ENCODE measurements around the gene SLC29A1. TPM values are rescaled to one million over a fixed set of nuclear protein-coding genes. Genes with fewer than 3 reads are reported as not detected.
A peak's percentile ranks its signal among the peaks of the same experiment; 100 is the strongest.

SLC29A1 gene
- total and polyA plus RNA-seq, 9 of the 15 experiments (the other 6 are each of a cell fraction or from before 2014, with no cell fraction given): 18.9 to 170 (median 57.7) TPM

DNA sequence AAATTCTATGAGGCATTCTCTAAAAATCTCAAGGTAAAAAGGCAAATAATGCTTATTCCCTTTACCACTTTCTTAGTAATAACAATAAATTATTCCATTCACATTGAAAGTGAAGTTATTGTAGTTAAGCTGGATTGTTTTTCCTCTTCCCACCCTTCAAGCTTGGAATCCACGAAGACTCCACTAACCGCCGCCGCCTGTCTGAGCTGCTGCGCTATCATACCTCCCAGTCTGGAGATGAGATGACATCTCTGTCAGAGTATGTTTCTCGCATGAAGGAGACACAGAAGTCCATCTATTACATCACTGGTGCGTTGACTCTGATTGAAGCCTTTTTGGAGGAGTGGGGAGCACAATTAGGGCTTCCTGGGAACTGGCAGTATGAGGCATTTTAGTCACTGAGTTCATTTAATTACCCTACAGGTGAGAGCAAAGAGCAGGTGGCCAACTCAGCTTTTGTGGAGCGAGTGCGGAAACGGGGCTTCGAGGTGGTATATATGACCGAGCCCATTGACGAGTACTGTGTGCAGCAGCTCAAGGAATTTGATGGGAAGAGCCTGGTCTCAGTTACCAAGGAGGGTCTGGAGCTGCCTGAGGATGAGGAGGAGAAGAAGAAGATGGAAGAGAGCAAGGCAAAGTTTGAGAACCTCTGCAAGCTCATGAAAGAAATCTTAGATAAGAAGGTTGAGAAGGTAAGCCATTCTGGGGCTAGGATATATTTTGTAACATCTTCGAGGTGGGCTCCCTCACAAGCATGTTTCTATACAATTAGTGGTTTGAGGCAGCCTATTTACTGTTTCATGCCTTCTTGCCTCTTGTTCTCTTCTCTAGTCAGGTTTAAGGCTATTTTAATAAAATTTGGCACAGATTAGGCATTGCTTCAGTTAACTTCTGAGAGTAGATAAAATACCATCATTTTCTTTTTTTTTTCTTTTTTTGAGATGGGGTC is 28.5 kb downstream of the SLC29A1 start (continued):
- TF ChIP-seq ETV6 (IDR thresholded peaks at IDR 0.05; ENCODE audit: borderline replicate concordance in 1 of 2, low read depth in 2 of 2, low read length in 1 of 2) (no peak), ETV6 (CRISPR knock-in tag; IDR thresholded peaks at IDR 0.05; ENCODE audit: borderline replicate concordance) (0 out of 2 replicates have a peak, but pooled peaks have one; percentile 49), CHCHD3 (CRISPR knock-in tag; IDR thresholded peaks at IDR 0.05) (no peak), SMARCA4 (IDR thresholded peaks at IDR 0.05) (no peak), SP1 (CRISPR knock-in tag; IDR thresholded peaks at IDR 0.05) (0 out of 2 replicates have a peak, but pooled peaks have one; percentile 39), NFXL1 (CRISPR knock-in tag; IDR thresholded peaks at IDR 0.05) (0 out of 2 replicates have a peak, but pooled peaks have one; percentile 49), CBX3 (IDR thresholded peaks at IDR 0.05; ENCODE audit: borderline replicate concordance in 1 of 2, low read length in 2 of 2) (no peak), GABPB2 (CRISPR knock-in tag; conservative IDR thresholded peaks at IDR 0.05) (no peak), ETV1 (tag; conservative IDR thresholded peaks at IDR 0.05; ENCODE audit: low read depth) (no peak), ZBED1 (IDR thresholded peaks at IDR 0.05) (0 out of 2 replicates have a peak, but pooled peaks have one; percentile 48), ZNF830 (CRISPR knock-in tag; IDR thresholded peaks at IDR 0.05) (no peak), NFIX (CRISPR knock-in tag; IDR thresholded peaks at IDR 0.05; ENCODE audit: low read depth) (no peak), FOXK1 (CRISPR knock-in tag; IDR thresholded peaks at IDR 0.05; ENCODE audit: borderline replicate concordance) (peak; percentile 90; the same call in 1 of the 2 replicates)
- TF ChIP-seq, protein P1, sequence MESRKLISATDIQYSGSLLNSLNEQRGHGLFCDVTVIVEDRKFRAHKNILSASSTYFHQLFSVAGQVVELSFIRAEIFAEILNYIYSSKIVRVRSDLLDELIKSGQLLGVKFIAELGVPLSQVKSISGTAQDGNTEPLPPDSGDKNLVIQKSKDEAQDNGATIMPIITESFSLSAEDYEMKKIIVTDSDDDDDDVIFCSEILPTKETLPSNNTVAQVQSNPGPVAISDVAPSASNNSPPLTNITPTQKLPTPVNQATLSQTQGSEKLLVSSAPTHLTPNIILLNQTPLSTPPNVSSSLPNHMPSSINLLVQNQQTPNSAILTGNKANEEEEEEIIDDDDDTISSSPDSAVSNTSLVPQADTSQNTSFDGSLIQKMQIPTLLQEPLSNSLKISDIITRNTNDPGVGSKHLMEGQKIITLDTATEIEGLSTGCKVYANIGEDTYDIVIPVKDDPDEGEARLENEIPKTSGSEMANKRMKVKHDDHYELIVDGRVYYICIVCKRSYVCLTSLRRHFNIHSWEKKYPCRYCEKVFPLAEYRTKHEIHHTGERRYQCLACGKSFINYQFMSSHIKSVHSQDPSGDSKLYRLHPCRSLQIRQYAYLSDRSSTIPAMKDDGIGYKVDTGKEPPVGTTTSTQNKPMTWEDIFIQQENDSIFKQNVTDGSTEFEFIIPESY (CRISPR knock-in tag; IDR thresholded peaks at IDR 0.05): 0 out of 2 replicates have a peak, but pooled peaks have one; percentile 29
- TF ChIP-seq, protein P2, sequence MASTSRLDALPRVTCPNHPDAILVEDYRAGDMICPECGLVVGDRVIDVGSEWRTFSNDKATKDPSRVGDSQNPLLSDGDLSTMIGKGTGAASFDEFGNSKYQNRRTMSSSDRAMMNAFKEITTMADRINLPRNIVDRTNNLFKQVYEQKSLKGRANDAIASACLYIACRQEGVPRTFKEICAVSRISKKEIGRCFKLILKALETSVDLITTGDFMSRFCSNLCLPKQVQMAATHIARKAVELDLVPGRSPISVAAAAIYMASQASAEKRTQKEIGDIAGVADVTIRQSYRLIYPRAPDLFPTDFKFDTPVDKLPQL (IDR thresholded peaks at IDR 0.05; ENCODE audit: extremely low read depth, insufficient read length): no peak
- TF ChIP-seq, protein P3, sequence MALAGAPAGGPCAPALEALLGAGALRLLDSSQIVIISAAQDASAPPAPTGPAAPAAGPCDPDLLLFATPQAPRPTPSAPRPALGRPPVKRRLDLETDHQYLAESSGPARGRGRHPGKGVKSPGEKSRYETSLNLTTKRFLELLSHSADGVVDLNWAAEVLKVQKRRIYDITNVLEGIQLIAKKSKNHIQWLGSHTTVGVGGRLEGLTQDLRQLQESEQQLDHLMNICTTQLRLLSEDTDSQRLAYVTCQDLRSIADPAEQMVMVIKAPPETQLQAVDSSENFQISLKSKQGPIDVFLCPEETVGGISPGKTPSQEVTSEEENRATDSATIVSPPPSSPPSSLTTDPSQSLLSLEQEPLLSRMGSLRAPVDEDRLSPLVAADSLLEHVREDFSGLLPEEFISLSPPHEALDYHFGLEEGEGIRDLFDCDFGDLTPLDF (CRISPR knock-in tag; IDR thresholded peaks at IDR 0.05): no peak
- TF ChIP-seq, protein P4, sequence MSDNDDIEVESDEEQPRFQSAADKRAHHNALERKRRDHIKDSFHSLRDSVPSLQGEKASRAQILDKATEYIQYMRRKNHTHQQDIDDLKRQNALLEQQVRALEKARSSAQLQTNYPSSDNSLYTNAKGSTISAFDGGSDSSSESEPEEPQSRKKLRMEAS (CRISPR knock-in tag; IDR thresholded peaks at IDR 0.05): peak; percentile 28; the same call in 1 of the 2 replicates
- TF ChIP-seq, protein P5, sequence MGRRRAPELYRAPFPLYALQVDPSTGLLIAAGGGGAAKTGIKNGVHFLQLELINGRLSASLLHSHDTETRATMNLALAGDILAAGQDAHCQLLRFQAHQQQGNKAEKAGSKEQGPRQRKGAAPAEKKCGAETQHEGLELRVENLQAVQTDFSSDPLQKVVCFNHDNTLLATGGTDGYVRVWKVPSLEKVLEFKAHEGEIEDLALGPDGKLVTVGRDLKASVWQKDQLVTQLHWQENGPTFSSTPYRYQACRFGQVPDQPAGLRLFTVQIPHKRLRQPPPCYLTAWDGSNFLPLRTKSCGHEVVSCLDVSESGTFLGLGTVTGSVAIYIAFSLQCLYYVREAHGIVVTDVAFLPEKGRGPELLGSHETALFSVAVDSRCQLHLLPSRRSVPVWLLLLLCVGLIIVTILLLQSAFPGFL (CRISPR knock-in tag; IDR thresholded peaks at IDR 0.05): 0 out of 2 replicates have a peak, but pooled peaks have one; percentile 5
